ENCODE results near the gene TGFBR3L.

Gene TGFBR3L

DNA sequence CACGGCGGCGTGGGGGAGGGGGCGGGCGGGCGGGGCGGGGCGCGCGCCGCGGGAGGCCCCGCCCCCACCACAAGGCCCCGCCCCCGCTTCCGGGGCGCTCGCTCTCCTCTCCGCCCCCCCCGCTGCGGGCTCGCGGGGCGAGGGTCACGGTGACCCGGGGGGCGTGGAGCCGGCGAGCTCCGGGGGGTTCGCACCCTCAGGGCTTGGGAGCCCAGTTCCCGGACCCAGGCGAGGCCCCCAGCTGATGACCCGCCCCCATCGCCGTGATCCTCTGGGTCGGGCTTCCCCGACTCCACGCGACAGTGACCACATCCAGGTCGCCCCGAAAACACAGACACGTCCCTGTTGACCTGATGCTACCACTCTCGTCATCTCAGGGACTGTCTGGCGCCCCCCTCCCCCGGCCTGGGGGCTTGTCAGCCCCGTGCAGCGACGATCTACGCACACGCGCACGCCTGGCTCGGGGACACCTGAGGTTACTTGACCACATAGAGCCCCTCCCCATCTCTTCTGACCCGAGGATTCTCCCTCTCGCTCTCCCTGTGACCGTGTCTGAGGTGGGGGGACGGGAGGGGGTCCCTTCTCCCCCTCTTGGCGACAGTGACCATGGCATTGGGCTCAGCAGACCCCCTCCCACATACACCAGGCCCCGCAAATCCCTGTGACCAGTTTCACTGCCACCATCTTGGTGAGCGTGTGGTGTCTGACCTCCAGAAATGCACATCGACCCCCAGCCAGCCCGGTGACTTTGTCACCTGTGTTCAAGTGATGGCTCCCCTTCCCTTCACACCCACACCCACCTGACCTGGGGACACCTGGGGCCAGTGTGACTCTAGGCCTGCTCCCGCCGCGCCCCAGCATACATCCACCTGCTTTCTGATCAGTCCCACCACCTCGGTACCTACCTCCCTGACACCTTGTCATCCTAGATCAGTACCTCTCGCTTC, 10.3 kb upstream of the TGFBR3L start:
- DNase-seq: peak; percentile 91

DNA sequence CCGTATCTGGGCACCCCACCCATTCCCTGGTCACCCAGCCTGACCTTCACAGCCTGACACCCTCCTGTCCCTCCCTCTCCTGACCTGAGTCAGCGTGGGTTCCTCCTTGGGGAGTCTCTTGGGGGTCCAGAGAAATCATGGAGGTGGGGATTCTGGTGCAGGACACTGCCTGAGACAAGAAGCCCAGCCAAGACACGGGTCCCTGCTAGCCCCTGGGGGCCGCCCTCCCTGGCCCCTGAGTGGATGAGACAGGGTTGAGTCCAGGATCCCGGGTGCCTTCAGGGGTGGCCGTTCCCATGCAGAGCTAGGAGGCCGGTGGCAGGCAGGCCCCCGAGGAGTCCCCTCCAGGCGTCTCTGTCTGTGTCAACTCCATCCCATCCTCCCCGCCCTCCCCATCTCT, 9.4 kb upstream of the TGFBR3L start:
- no peak for DNase-seq

DNA sequence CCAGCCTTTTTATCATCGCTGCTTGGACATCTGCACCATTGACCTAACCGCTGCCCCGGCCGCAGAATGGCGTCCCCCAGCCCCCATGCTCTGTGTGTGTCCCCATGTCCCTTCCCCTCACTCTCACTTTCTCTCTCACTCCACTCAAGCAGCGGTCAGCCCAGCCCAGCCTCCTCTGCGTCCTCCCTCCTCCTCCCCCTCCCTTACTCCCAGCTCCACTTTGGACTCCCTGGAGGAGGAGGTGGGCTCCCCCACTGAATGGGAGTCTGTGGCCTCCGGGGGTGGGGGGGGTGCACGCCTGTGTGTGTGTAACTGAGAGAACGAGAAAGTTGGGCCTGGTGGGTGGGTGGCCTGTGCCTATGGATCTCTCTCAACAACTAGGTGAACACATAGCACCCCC, 8.8 kb upstream of the TGFBR3L start:
- DNase-seq: no peak

DNA sequence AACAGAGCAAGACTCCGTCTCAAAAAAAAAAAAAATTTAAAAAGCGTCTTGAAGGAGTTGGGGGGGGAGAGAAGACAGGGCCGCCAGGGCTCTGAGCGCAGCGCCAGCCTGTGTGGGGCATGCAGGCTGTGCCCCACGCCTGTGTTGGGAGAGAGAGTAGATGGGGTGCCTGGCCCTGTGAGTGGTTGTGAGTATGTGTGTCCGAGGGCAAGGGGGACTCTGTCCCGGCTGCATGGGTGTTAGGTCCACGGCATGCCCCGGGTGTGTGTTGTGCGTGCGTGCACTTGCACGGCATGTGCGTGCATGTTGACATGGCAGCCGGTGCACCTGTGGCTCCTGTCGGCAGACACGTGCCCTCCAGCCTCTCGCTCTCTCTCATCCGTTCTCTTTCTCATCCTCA, 7.5 kb upstream of the TGFBR3L start:
- DNase-seq: no peak

DNA sequence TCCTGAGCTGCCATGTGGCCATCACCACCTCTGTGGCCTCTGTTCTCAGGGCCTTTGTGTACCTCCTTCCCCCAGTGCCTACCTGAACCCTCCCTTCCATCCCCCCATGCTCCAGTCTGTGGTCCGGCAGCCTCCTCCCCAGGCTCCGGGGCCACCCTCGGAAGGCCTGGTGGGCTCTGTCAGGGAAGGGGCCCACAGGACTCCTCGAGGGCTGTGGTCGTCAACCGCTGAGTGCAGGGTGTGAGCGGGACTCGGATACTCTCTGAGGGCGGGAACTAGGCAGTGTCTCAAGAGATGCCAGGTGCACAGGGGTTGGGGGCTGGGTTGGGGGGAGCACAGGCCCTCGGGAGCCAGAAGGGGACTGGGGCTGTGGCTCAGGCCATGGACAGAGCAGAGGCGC, 7.1 kb upstream of the TGFBR3L start:
- DNase-seq: no peak

DNA sequence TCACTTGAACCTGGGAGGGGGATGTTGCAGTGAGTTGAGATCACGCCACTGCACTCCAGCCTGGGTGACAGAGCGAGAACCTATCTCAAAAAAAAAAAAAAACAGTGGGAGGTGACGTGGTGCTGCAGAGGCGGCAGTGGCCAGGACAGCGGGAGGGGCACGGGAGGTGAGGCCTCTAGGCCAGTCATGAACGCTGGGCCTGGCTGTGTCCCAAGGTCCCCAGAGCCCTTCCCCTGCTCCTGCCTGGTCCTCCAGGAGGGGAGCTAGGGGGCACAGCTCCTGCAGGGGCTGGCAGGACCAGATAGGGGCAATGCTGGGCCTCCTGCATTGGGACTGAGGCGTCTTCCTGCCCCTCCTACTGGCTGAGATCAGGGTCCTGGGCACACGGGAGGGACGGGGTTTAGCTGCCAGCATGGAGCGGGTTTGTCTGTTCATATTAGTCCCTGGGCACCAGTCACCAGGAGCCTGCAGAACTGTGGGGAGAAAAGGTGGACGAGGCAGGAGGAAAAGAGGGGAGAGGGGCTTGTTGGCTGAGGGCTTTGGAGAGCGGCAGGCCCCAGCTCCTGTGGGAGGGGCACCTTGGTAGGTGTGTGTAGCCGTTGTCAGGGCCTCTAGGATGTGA, 6.4 kb upstream of the TGFBR3L start:
- DNase-seq: no peak

DNA sequence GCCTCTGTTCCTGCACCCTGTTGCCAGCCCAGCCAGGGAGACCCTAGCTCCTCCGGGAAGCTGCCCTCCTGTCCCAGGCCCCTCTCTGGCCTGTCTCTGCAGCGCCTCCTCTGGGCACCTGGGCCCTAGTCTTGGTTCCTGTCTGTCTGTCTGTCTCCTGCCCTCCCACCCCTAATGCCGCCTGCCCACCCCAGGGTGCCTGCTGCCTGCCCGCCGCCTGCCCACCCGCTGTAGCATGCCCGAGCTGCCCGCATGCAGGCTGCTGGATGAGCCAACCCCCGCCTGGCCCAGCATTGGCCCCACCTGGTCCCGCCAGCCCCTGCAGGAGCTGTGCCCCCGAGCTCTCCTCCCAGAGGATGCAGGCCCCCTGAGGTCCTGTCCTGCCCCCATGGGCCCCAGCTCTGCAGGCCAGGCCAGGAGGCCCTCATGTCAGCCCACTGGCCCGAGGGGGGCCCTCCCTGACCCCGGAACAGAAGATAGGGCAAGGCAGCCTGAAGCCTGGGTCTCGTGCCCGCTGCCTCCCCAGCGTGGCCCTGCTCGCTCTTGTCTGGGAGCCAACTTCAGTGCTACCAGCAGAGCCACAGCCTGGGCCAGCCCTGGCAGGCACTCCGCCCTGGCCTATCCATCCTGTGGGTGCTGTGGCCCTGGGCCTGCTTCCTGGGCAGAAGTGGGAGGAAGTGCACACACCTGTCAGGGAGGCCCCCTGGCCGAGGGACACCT, 5.7 kb upstream of the TGFBR3L start:
- no peak for DNase-seq

DNA sequence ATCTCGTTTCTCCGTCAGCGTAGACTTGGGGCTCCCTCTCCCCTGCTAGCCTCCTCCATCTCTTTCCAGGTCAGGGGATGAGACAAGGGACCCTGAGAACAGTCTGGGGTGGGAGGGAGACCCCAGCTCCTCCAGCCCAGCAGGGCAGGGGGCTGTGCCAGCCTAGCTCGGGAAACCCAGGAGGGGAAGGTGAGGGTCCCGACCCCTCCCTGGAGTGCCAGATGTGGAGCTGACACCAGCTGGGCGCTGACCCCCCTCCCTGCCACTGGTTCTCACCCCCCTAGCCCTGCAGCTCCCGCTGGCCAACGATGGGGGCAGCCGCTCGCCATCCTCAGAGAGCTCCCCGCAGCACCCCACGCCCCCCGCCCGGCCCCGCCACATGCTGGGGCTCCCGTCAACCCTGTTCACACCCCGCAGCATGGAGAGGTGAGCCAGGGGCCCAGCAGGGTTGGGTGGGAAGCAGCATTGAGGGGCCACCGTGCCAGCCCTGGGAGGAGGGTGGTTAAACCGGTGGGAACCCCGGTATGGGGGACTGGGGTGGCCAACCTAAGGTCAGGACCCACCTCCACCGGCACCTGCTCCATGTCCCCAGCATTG, 5.1 kb upstream of the TGFBR3L start:
- no peak for DNase-seq

DNA sequence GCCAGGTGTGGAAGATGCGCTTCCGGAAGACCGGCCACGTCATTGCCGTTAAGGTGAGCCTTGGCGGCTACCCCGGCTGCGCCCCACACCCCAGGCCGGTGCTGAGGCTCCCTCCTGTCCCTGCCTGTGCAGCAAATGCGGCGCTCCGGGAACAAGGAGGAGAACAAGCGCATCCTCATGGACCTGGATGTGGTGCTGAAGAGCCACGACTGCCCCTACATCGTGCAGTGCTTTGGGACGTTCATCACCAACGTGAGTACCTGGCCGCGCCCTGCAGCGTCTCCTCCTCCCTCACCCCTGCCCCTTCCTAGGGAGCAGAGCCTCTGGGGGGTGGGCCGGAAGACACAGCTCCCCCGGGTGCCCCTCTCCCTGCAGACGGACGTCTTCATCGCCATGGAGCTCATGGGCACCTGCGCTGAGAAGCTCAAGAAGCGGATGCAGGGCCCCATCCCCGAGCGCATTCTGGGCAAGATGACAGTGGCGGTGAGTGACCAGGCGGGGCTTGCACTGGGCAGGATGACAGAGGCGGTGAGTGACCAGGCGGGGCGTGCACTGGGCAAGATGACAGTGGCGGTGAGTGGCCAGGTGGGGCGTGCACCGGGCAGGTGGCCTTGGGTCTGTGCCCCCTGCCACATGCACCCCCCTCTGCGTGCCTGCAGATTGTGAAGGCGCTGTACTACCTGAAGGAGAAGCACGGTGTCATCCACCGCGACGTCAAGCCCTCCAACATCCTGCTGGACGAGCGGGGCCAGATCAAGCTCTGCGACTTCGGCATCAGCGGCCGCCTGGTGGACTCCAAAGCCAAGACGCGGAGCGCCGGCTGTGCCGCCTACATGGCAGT, 4.1 kb upstream of the TGFBR3L start:
- DNase-seq: no peak

DNA sequence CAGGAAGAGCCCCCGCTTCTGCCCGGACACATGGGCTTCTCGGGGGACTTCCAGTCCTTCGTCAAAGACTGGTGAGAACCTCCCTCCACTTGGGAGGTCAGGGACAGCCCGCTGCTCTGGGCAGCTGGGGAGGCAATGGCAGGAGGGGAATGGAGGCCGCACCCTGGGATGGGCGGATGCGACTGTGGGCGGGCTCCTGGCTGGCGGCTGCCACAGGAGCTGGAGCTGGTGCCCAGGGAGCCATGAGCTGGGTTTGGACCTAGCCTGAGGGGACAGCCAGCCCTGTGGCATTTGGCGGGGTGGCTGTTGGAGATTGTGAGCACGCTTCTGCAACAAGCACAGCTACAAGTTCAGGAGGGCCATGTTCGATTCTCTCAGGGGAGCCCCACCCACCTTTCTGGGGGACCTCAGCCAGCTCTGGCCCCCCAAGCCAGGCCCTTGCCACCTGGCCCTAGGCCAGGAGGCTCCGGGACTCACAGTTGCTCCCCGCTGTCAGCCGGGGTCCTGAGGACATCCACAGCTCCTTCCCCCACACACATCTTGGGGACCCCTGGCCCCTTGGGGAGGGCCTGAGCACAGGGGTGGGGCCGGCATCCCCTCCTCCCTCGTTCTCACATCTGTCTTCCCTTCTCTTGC, 3.0 kb upstream of the TGFBR3L start:
- no peak for DNase-seq

DNA sequence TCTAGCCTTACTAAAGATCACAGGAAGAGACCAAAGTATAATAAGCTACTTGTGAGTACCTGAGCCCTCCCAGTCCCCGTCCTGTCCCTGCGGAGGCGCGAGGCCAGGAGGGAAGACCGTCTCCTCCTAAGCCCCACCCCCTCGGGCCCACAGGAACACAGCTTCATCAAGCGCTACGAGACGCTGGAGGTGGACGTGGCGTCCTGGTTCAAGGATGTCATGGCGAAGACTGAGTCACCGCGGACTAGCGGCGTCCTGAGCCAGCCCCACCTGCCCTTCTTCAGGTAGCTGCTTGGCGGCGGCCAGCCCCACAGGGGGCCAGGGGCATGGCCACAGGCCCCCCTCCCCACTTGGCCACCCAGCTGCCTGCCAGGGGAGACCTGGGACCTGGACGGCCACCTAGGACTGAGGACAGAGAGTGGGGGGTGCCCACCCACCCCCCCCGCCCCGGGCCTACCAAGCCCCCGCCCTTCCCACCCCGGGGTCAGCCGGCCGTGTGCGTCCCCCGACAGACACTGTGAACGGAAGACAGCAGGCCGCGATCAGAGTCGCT, 2.4 kb upstream of the TGFBR3L start:
- no peak for DNase-seq

DNA sequence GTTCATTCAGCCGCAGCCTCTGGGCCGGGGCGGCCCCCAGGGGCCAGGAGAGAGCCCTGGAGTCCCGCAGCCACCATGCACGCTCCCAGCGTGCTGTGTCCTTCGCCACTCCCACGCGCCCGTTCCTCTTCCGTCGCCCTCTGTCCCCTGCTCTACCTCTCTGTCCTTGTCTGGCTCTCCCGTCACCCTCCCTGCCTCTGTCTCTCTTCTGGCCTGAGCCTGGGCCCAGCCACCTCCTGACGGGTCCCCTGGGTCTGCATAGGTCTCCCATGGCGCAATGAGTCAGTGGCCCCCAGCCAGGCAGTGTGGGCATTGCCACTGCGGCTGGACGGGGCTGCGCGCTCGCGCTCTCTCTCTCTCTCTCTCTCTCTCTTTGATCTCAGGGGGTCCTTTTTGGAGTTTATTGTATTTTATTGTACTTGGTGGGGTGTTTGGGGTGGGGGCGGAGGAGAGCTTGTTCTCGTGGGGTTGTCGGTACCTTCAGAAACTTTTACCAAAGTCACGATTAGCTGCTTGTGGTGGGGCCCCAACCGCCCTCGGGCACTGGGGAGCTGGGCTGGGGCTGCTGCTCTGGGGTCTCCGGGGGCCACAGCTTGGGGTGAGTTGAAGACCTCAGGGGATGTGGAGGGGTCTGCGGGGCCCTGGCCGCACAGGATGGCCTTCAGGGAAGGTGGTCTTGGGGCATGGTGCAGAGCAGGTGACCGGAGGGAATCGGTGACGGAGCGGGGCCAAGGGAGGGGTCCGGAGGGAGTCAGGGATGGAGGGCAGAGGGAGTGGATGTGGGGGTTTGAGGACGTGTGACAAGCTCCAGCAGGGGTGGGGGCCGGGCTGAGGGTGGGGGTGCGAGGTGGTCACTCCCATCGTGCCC, 1.7 kb upstream of the TGFBR3L start:
- DNase-seq: no peak

DNA sequence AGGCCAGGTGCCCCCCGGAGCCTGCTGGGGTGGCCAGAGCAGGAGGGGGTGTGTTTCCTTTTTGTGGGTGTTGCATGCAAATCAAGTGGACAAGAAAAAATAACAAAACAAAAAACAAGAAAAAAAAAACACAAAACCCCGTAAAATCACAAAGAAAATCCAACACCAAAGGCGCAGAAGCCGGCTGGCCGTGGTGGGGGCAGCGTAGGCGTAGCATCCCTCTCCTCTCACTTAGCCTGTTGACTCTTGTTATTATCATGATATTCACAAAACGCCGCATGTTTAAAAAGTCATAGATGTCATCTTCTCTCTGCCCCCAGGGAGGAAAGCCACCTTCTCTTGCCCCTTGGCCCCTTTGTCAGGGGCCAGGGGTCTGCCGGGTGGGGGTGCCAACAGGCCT, 978 bp upstream of the TGFBR3L start:
- DNase-seq: no peak

DNA sequence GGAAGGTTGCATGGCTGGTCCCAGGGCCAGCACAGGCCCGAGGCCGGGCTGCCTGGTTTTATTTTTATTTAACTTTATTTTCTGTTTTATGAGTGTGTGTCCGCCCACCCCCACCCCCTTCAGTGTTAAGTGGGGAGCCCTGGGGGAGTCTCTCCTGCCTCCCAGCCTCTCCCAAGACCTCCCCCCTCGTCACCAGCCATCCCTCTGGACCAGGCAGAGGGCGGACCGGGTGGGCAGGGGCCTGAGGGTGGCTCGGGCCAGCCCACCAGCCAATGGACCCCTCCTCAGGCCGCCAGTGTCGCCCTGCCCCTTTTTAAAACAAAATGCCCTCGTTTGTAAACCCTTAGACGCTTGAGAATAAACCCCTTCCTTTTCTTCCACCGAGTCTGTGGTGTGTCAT, 531 bp upstream of the TGFBR3L start:
- no peak for DNase-seq

DNA sequence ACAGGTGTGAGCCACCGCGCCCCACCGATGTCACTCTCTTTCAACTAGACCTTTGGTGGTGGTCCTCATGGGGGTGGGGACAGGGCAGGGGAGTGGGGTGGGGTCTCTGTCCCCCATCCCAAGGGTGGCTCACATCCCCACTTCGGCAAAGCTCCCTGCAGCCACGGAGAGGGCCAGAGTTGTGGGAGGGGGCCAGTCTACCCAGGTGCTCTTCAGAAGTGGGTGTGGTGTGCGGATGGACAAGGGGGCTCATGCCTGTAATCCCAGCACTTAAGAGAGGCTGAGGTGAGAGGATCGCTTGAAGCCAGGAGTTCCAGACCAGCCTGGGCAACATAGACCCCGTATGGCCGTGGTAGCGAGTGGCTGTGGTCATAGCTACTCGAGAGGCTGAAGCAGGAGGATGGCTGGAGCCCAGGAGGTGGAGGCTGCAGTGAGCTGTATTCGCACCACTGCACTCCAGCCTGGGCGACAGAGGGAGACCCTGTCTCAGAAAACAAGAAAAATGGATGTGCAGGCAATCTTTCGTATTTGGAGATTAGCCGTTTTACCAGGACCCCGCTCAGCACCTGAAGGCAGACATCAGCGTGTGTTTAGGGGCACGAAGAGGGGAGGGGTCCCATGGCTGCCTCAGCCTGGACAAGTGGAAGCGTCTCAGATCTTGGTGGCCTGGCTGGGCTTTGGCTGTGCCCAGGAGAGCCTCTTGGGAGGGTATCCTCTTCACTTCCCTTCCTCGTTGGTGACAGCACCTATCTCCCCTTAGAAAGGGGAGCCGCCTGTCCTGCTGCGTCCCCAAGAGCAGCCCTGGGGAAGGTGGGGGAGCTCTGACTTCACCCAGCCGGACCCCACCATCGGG, 846 bp downstream of the TGFBR3L start:
- no peak for DNase-seq

DNA sequence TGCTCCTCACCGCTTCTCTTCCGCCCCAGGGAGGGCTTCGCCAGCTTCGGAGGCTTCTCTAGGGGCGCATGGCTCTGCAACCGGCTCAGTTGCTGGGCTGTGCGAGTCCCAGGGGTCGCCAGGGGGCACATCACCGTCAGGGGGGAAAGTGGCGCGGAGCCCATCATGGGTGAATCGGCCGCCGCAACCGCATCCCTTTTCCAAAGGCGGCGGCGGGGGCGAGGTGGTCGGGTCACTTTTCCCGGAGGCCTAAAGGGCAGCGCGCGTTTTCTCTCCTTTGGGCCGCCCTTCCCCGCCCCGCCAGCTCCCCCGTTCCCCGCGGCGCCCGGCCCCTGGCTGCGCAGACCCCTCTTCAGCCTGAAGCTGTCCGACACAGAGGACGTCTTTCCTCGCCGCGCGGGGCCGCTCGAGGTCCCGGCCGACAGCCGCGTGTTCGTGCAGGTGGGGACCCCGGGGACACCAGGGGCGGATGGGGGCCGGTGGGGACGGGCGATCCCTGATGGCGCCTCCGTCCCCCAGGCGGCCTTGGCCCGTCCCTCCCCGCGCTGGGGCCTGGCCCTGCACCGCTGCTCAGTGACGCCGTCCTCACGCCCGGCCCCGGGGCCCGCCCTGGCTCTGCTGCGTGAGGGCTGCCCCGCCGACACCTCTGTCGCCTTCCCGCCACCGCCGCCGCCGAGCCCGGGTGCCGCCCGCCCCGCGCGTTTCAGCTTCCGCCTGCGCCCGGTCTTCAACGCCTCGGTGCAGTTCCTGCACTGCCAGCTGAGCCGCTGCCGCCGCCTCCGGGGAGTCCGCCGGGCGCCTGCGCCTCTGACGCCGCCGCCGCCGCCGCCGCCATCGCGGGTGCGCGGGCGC, 1.7 kb downstream of the TGFBR3L start:
- DNase-seq: peak; percentile 65

DNA sequence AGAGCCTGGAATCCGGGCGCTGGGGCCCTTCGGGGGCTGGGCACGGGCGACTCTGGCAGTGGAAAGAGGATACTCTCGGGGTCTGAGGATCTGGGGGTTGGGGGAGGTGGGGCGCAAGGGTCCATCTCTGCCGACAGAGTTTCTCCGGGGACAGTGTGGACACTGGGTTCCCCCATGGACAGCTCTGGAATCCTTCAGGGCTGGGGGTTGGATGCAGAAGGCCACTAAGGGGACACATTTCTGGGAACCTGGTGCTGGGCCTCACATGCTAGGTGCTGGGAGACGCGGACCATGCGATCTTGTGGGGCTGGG, 2.3 kb downstream of the TGFBR3L start:
- no peak for DNase-seq

DNA sequence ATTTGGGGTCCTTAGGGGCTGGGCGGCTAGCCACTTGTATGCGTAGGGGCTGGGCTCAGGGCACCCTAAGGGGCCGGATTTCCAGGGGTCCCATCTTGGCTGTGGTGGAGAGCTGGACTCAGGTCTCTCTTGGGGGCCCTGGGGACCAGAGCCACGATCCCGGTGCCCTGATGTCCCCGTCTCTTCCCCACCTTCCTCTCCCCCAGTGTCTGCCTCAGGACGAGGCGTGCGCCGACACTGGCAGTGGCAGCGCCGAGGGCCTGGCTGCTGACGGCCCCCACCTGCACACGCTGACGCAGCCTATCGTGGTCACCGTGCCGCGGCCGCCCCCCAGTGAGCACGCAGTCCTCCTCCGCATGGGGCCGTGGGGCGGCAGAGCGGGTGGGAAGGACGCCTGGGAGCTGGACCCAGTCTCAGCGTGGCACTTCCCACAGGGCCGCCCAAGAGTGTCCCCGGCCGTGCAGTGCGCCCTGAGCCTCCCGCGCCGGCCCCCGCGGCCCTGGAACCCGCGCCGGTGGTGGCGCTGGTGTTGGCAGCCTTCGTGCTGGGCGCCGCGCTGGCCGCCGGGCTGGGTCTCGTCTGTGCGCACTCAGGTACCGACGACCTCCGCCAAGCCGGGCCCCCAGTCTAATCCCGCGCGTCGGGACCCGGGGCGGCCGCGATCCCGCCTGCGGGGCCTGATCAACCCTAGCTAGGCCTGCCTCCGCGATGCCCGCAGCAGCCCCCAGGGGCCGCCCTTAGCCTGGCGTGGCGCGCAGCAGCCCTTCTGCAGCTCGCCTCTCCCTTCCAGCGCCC, 2.8 kb downstream of the TGFBR3L start:
- peak; percentile 60 for DNase-seq
